ENCODE data around the gene PPP1R18.
"Not testable (repeated sequence)": the region's sequence is repeated elsewhere in the genome, so short reads cannot be mapped to it uniquely, and the experiment has no call there.

The PPP1R18 gene

DNA sequence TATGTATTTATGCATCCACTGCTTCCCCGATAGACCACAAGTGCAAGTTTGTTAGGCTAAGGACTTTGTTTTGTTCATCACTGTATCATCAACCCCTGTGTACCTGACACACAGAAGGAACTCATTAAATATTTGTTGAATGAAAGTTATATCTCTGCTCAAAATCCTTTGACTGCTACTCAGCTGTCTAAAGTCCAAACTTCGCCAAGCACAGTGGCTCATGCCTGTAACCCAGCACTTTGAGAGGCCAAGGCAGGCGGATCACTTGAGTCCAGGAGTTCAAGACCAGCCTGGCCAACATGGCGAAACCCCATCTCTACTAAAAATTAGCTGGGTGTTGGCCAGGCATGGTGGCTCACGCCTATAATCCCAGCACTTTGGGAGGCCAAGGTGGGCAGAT is 28.5 kb downstream of the PPP1R18 start:
- not testable (repeated sequence) for DNase-seq

DNA sequence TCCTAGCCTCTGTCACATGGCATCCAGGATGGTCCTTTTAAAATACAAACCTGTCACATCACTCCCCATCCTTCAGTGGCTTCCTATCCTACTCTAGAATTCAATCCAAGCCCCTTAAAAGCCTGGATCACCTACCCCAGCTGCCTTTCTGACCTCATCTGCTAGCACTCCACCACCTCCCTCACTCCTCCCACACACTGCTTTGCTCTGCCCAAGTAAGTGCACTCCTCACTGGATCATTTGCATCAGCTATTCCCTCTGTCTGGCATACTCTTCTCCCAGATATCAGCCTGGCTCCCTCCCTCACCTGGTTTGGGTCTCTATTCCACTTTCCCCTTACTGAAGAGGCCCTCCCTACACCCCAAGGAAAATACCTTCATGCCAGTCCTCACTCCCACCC is 29.0 kb downstream of the PPP1R18 start:
- DNase-seq = no peak

DNA sequence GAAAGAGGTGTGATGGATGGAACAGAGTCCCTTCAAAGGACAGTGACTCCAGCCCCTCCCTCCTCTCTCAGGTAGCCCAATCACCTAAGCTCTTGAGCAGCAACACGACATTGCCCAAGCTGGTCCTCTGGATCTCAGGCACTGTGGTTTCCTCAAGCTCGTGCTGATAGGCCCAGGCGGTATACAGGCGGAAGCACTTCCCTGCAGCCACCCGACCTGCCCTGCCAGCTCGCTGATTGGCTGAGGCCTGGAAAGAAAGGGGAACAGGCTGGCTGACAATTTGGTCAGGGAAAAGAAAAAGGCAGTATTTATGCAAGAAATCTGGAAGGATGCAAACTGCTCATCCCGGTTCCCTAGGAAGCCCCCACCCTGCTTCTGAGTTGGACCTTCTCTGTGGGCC is 29.9 kb downstream of the PPP1R18 start:
- no peak for DNase-seq

DNA sequence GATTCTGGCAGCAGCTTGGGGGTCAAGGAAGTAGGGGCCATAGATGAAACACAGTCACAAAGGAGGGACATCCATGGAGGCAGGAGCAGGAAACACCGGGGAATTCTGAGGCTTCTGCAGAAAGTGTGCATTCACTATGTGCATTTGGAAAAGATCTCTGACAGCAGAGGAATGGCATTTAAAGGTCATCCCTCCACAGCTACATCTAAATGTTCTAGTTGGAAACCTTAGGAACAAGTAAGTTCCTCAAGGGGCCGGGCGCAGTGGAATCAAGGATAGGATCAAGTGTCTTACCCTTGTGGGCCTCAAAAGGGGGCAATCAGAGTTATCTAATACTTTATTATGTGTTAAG is 30.7 kb downstream of the PPP1R18 start:
- DNase-seq = no peak

DNA sequence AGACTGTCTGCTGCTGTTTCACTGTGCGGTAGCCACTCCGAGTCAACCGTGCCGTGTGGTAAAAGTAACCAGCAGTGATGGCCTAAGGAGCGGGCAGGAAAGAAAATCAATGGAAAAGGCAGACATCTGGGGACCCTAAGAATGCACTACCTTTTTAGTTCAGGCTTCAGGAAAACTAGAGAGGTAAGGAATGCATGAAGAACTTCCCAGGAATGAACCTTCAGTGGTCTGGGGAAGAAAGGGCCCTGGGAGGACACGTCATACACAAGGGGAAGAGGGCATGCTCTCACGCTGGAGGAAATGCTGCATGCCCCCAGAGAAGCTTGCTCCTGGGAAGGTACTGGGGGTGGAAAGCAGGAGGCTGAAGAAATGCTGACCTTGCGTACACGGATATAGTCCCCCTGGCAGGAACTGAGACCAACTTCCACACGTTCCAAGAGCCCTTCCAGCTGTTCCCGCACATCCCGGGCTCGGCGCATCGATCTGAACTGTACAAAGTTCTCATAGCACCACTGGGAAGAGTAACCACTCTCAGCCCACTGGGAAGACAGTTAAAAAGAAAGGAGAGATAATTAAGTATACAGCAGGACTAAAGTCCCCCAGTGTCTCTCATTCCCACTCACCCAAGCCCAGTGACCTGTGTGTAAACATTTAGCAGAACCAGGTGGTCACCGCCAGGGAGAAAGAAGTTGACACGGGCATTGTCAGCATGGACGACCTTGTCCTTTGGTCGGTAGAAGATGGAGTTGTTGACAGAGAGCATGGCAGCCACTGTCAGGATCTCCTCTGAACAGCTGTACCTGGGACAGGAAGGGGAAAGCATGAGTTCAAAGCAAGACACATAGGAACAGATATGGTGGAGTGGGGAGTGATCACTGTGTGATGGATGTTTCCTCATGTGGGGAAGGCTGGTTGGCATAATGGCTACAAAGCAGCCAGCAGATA is 31.4 kb downstream of the PPP1R18 start:
- no peak for DNase-seq

DNA sequence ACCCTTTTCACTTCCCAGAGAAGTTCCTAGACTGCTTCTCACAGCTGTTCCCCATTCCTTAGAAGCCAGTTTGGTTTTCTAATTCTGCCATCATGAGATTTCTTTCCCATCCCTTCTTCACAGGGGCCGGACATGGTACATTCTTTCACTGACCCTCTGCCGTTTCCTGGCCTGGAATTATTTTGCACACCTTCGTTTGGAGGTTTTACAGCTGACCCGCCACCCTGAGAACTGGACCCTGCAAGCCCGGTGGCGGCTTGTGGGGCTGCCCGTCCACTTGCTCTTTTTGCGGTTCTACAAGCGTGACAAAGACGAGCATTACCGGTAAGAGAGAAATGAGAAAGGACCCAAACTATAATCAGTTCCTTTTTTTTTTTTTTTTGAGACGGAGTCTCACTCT is 35.3 kb downstream of the PPP1R18 start:
- no peak for DNase-seq

DNA sequence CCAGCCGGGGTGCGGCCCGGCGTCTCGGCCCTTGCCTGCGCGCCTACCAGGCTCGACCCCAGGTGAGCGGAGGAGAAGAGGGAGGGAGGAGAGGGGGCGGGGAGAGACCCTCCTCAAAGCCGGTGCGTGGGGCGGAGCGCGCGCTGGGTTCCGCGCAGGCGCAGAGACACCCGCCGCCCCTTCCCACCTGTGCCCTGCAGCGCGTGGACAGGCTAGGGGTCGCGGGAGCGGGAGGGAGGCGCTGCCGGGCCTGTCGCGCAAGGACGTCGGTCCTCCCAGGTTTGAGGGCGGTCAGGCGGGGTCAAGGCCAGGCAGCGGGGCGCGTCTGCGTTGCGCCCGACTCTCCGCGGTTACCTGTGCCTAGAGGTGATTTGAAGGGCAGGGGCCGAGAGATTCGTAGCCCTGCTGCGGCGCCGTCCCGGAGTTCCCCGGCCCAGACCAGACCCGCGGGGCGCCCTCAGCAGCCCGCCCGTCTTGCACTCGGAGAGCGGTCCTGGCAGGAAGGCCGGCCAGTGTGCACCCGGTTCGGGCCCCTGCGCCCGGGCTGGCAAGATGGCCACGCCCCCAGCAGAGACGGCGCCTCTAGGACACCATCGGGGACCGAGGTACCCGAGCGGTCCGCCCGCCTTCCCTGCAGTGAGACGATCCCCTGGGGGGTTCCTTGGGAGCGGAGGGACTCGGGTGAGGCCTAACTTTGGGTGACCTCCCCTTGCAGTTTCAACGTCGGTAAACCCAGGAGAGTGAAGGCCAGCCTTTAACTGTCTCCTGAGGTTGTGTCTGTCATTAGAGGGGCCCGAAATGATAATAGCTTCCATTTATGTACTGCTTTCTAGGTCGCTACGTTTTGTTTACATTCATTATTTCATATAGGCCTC is 39.0 kb downstream of the PPP1R18 start:
- DNase-seq = peak; percentile 76

DNA sequence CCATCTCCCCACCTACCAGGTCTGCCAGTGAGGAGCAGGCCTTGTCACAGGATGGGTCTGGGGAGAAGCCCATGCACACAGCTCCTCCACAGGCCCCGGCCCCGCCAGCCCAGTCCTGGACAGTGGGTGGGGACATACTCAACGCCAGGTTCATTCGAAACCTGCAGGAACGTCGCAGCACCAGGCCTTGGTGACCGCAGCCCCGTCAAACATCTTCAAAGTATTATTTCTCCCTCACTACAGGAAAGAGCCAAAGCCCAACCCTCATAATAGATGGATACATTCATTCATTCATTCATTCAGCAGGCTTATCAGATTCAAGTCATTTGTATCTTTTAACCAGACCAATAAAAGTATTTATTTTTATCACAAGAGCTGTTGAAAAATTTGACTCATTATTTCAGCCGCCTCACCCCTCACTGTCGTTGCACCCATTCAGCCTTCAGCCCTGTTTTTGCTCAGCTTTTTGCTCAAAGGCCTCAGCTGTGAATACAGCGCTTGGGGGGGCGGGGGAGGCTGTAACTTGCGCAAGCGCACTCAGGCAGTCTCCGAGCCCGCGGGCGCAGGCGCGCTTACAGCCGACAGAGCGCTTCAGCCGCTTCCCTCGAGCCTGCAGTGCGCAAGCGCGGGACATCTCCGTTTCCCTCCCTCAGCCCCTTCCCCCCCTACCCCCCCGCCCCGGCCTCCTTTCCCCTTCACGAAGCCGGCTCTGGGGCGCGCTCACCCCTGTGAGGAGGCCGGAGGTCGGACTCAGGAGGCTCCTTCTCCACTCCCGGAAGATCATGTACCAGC is 39.8 kb downstream of the PPP1R18 start, which contains the start of gene C6orf136:
TSS of gene C6orf136 (plus strand) at position 684 of the 792 bp plus-strand sequence. CDS start at position 783, 99 bp downstream.
- peak; percentile 95 for DNase-seq

DNA sequence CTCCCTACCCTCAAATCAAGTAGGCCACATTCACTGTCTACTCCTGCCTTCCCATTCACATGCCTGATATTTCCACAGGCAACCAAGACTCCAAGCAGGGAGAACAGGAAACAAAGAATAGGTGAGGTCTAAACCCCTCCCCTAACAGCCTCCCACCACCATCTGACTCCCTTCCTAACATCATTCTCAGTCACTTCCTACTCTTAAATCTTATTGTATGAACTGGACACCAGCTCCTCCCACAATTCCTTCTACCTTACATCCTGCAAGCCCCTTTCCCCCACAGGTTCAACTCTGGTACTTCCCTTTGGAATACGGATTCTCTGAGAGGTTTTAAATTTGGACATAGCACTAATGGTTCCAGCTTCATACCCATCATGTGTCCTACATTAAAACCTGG is 40.5 kb downstream of the PPP1R18 start:
- no peak for DNase-seq

DNA sequence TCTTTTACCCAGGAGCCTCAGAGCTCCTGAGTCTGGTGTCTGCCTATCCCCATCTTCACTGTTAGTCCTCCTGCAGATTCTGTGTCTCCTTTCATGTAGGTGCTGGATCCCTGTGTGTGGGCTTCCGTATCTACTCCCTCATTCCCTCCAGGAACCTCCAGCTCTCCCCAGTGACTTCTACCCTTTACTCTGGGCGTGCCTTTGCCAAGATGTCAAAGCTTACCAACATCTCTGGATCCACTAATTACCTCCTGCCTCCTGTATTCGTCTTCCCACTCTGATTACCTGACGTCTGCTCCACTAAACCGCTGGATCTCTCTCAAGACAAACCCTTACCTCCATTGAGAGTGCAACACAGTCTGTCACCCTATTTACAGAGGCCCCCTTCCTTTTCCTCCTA is 41.7 kb downstream of the PPP1R18 start:
- DNase-seq = no peak

DNA sequence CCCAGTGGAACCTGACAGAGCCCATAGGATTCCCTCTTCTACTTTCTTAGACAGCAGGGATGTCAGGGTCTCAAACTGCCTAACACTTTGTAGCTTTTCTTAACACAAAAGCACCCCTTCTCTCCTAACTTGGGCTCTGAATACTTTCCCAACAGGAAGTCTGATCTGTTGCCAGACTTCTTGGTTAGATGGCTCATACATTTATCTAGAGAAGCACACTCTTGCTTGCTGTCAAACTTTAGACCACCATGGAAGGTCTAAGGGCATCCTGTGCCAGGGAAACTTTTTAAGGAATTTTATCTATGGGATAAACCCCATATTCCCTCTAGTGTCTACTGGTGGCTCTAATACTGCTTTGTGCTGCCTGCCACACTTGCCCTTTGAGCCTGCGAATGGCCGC is 42.8 kb downstream of the PPP1R18 start:
- no peak for DNase-seq

DNA sequence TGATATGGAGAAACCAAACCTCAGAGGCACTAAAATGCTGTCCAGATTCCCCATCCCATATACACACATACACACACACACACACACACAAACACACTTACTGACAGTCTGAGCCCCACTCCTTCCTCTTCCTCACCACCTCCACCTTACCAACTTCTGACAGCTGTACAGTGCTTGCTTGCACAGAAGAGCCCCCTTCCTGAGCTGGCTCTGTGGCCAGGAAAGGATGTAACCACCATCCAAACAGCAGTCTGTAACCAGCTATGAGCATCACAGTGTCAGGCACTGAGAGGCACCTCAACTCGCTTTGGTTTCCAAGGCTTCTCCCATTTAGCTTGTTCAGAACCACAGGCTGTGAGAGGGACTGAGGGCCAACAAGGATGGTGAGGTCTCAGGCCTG is 45.4 kb downstream of the PPP1R18 start:
- no peak for DNase-seq

DNA sequence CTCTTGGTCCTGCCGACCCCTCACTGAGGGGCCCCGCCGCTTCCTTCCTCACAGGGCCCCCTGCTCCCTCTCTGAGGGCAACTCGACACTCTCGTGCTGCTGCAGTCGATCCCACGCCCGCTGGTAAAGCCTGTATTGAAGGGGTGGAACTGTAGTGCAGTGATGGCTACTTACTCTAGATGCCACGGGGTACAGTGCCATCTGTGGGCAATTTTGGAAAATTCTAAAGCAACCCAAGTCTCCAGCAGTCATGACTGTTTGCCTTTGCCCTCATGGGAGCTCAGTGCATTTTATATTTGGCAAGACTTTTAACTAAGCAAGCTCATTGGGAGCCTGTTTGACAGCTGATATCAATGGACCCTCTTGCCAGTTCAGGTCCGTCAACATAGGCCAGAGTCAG is 46.0 kb downstream of the PPP1R18 start:
- no peak for DNase-seq

DNA sequence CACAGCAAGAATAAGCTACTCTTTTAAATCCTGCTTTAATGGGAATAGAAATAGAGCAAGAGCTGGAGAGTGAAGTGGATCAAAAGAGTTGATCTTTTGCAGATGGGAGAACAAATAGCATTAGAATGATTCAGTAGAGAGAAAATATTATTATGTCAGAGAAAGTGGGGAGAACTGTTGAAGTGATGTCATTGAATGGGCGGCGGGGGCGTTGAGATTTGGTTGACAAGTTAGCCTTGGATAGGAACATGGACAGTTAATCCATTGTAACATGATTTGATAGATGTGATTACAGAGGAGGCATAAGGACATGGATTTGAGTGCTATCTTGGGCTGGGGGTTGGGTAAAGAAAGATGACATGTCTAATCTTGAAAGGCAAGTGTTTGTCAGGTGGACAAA is 50.6 kb downstream of the PPP1R18 start:
- no peak for DNase-seq

DNA sequence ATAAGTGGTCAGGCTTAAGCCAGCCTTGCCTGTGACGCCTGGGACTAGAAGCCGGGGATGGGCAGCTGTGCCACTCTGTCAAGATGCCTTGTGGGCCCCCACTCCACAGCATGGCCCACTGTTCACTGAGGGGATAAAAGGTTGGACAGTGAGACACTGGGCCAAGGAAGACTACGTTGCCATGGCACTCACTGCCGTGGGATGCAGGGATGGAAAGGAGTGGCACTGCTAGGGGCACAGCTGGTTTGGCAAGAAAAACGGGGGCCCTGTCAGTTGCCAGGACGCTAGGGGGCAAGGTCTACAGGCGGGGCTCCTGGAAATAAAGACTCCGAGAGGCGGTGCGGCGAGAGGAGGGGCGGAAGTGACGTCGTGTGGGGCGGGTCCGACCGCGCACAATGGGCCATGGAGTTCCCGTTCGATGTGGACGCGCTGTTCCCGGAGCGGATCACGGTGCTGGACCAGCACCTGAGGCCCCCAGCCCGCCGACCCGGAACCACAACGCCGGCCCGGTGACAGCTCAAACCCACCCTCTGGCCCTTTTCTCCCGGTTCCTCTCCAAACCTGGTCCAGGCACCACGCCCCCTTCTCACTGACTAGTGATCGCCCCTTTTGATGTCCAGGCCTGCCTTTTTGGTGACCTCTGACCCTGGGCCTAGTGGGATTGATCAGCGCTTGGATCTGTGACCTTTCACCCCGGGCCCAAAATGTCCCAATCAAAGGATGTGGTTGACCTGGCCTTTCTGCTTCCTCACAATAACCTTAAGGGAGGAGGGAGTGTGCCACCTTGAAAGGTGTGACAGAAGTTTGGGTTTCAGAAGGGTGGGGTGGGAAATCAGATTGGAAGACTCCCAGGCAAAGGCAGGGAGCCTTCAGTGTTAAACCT is 59.7 kb downstream of the PPP1R18 start, which contains the start of gene ATAT1:
TSS of gene ATAT1 (plus strand) at position 391 of the 883 bp plus-strand sequence.
- DNase-seq = peak; percentile 93

Data from CD4-positive, alpha-beta T cell treated with Interleukin-17A for 1 hour (primary cell).